C4-2B (cell line): ENCODE data around the gene SOCS6.

Experiments
- H3K27ac ChIP-seq: fragments of 450-650 bp; 2 replicates; pipeline ENCODE4 v1.5.1; 2017
- CTCF ChIP-seq: fragments of 450-650 bp; conservative IDR thresholded peaks from 2 replicates; pipeline ENCODE4 v1.5.1; 2017; ENCODE audit warnings: mild to moderate bottlenecking
- ZFX ChIP-seq: fragments of 450-650 bp; IDR thresholded peaks from 2 replicates; pipeline ENCODE4 v1.6.1; 2017

Gene SOCS6

GRCh38 chr18:70370762-70371733 is 82.2 kb downstream of the SOCS6 start:
- H3K27ac ChIP-seq = no peak overlapping the region
- TF ChIP-seq ZFX (no peak), CTCF (no peak)

DNA sequence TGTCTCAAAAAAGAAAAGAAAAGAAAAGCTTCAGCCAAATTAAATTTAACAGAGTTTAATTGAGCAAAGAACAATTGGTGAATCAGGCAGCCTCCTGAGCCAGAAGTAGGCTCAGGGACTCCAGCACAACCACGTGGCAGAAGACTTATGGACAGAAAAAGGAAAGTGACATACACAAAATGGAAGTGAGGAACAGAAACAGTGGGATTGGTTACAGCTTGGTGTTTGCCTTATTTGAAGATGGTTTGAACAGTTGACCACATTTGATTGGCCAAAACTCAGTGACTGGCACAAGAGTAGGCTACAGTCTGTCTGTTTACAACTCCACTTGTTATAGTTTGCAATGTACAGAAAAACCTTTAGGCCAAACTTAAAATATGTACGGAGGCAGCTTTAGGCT is 83.1 kb downstream of the SOCS6 start:
- no peak overlapping the region for H3K27ac ChIP-seq
- TF ChIP-seq ZFX (no peak), CTCF (no peak)

- H3K27ac ChIP-seq = no peak overlapping the region
These were observed 83.7 kb downstream of the SOCS6 start for GRCh38 chr18:70372450-70373041.

GRCh38 chr18:70373042-70373519 is 84.2 kb downstream of the SOCS6 start:
- H3K27ac ChIP-seq = no peak overlapping the region
- TF ChIP-seq CTCF (no peak), ZFX (no peak)

More at GRCh38 chr18:70372450-70373041, 83.7 kb downstream of the SOCS6 start:
- TF ChIP-seq ZFX (no peak), CTCF (no peak)

DNA sequence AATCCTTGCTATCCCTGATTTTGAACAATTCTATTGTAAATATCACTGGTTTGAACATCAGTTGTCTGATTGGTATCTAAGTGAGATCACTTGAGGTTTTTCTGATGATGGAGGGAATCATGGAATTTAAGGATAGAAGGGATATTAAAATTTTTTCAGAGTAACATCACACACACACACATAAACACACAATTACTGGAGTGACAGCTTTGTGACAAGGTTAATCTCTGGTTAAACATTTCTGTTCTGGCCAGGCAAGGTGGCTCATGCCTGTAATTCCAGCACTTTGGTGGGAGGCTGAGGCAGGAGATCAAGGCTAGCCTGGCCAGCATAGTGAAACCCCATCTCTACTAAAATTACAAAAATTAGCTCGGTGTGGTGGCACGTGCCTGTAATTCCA is 85.3 kb downstream of the SOCS6 start:
- TF ChIP-seq ZFX (no peak), CTCF (no peak)
- H3K27ac ChIP-seq = no peak overlapping the region

- no peak for TF ChIP-seq ZFX
- TF ChIP-seq CTCF = no peak
- H3K27ac ChIP-seq = no peak overlapping the region
These were observed 87.5 kb downstream of the SOCS6 start for GRCh38 chr18:70376137-70376913.

DNA sequence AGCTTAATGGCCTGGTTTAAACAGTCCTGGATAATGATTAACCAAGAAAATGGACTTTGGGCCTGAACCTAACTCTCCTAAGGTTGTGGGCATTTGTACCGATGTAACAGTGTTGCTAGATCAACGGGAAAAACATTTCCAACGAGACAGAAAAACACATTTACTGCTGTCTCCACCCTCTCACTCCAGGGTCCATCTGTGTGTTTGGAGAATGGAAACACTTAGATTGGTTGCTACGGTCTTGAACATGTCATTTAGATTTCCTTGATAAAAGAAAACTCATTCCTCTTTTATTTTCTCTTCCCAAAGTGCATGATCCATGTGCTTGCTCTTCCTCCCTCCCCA is 88.0 kb downstream of the SOCS6 start:
- TF ChIP-seq CTCF = no peak
- TF ChIP-seq ZFX = no peak
- H3K27ac ChIP-seq = no peak overlapping the region
